Fibroblast of skin of scalp (primary cell): ENCODE results near the gene CAPN15.
A peak's percentile ranks its signal among the peaks of the same experiment; 100 is the strongest.
"Not testable (repeated sequence)": the region's sequence is repeated elsewhere in the genome, so short reads cannot be mapped to it uniquely, and the experiment has no call there.

Source experiments
- DNase-seq: peaks from one replicate; pipeline ENCODE4 v3.0.0-alpha.2; 2013

The CAPN15 gene

DNA sequence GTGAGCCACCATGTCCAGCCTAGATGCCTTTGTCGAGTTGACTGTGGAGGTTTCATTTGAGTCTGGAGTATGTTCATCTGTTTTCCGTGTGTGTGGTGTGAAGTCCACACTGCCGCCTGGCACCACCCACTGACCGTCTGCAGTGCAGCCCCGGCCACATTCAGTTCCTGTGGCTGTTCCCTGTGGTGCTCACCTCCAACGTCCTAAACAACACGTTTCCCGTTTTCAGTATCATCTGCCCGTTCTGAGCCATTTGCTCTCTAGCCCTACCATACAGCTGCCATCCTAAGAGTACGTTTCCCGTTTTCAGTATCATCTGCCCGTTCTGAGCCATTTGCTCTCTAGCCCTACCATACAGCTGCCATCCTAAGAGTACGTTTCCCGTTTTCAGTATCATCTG is 20.0 kb upstream of the CAPN15 start:
- DNase-seq = not testable (repeated sequence)

DNA sequence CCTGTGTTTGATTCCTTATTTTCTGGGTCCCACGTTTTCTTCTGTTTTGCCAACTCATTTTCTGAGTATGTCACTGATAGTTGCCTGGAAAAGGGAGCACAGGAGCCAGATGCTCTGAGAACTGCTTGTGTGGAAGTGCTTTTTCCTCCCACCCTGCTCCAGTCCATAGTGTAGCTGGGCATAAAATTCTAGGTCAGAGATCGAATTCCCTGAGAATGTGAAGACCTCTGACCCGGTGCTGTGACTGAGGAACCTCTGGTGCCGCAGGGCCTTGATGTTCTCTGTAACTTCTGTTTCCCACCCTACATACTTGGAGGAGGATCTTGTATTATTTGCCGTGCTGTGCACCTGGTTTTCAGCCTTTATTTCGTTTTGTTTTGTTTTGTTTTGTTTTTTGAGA is 19.5 kb upstream of the CAPN15 start:
- no peak for DNase-seq

DNA sequence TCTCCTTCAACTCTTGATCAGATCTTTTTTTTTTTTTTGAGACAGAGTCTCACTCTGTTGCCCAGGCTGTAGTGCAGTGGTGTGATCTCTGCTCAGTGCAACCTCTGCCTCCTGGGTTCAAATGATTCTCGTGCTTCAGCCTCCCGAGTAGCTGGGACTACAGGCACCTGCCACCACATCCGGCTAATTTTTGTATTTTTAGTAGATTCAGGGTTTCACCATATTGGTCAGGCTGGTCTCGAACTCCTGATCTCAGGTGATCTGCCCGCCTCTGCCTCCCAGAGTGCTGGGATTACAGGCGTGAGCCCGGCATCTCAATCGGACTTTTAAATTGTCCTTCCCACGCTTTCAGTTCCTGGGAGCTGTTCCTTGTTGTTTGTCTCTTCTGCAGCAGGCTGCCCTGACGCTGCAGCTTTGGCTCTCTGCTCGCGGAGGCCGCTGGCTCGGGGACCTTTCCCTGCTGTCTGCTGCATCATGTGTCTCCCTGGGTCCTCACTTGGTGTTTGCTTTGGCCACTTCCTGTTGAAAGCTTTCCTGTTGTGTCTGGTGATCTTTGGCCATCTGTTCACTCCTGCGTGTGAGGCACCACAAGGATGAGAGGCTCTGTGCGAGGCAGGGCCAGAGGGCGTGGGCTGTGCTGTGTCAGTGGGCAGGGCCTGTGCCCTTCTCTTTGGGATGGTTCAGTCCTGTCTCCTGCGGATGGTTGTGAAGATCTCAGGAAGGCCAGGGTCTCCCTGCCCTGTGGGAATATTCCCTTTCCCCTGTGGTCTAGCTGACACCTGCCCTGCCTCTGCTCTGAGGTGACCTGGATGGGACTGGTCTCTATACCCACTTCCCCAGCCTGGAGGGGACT is 18.4 kb upstream of the CAPN15 start:
- no peak for DNase-seq

DNA sequence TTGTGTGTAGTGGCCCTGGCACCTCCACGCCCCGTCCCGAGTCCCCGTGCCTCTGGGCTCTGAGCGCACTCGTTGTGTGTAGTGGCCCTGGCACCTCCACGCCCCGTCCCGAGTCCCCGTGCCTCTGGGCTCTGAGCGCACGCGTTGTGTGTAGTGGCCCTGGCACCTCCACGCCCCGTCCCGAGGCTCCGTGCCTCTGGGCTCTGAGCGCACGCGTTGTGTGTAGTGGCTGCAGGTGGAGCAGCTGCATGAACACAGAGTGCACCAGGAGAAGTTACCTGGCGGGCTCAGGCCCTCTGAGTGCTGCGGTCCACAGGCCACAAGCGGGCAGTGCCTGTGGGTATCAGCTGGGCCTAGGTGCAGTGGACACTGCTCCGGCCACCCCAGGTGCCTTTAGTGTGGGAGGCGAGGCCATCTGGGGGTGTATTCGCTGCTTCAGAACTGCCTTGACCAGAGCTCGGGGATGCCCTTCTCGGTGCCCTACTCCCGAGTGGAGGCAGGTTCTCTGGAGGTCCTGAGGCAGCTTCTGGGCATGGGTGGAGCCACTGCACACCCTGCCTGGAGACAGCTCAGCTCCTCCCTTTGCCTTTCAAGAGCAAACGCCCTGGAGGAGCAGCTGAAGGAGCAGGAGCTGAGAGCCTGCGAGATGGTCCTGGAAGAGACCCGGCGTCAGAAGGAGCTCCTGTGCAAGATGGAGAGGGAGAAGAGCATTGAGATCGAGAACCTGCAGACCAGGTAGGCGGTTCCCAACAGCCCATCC is 17.3 kb upstream of the CAPN15 start:
- no peak for DNase-seq

DNA sequence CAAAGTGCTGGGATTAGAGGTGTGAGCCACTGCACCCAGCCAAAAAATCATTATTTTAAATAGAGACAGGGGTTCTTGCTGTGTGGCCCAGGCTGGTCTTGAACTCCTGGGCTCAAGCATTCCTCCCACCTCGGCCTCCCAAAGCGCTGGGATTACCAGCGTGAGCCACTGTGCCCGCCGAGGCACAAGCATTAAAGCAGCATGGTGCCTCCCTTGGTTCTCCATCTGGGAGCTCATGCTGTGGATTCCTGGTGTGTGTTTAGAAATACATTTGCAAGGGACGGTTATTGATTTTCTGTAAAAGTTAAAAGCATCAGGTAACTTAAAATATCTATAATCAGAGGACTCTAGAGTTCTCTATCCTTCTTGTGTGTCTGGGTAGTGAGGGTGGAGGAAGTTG is 14.7 kb upstream of the CAPN15 start:
- DNase-seq = no peak

DNA sequence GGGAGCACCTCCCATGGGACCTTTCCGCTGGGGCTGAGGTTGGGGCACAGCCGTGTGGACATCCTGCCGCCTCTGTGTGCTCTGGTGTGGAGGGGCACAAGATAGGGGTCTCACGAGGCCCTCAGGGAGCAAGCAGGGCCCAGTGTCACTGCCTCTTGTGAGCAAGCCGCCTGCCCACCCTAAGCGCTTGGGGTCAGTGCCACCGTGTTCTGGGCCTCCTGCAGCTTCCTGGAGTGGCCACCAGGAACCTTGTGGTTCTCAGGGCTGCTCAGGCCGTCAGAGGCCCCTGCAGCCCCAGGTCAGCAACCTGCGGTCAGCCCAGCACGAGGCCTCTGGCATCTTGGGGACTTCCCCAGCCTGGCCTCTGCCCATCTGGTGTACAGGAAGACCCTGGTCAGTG is 13.6 kb upstream of the CAPN15 start:
- no peak for DNase-seq

DNA sequence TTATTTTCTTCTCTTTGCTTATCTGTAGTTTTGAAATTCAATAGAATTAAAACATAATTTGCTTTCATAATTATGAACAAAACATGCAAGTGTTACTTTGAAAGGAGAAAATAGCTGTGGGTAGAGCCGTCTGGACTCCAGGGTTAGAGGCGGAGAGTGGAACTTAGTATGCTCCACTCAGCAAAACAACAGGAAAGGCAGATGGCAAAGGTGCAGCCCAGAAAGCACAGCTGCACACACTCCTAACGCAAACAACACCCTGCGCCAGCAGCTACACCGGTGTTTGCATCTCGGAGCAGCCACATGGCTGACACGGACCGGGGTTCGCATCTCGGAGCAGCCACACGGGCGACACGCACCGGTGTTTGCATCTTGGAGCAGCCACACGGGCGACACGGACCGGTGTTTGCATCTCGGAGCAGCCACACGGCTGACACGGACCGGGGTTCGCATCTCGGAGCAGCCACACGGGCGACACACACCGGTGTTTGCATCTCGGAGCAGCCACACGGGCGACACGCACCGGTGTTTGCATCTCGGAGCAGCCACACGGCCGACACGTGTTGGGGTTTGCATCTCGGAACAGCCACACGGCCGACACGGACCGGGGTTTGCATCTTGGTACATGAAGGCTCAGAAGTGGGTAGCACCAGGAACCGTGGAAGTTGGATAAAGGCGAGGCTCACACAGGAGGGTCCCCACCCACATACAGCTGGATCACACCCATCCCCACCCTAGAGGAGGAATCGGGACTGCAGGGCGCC is 12.2 kb upstream of the CAPN15 start:
- no peak for DNase-seq

DNA sequence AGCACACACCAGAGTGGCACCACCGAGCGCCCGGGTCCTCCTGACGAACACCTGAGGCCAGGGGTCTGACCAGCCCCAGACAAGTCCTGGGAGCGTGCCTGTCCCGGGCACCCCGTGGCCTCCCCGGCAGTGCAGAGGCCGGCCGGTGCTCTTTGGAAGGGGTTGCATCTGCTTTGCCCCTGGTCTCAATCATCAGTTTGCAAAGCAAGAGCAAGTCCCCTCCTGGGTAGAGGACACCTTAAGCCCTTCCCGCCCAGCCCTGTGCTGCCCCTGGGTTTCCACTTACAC is 11.6 kb upstream of the CAPN15 start:
- DNase-seq = no peak

DNA sequence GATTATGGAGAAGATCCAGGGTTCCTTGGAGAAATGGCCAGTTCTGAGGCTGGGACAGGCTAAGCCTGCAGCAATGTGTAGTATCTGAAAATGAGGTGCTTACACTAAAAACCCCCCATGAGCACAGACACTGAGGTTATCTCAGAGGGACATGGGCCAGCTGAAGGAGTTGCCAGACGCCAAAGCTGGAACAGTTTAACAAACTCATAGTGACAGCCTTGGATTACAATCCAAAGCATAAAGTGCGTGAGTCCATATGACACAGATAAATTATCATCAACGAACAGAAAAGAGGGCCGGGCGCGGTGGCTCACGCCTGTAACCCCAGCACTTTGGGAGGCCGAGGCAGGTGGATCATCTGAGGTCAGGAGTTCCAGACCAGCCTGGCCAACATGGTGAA is 11.2 kb upstream of the CAPN15 start:
- no peak for DNase-seq

DNA sequence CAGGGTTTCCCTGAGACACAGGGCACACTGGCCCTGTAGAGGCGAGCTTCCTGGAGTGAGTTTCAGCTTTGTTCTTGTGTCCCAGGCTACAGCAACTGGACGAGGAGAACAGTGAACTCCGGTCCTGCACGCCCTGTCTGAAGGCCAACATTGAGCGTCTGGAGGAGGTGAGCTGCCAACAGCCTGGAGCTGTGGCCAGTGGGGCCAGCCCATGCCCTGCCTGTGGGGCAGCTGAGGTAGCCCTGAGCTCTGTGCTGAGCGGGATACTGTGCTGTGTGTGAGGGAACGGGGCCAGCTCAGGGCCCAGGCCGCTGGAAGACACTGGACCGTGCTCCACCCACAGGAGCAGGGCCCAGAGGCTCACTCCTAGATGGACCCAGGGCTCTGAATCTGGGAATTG is 8.7 kb upstream of the CAPN15 start:
- DNase-seq = no peak

DNA sequence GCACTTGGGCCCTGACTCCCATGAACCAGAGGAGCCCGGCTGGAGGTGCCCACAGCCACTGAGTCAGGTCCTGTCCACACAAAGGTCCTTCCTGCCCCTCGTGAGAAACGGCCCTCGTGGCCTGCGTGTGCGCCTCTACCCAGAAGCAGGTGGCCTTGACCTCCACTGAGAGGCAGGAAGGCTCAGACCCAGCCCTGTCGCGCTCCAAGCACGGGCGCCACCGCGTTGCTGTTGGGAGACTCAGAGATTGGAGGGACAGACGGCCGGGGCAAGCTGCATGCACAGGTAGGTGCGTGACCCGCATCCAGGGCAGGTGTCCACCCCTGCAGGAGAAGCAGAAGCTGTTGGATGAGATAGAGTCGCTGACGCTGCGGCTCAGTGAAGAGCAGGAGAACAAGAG is 8.1 kb upstream of the CAPN15 start:
- no peak for DNase-seq

DNA sequence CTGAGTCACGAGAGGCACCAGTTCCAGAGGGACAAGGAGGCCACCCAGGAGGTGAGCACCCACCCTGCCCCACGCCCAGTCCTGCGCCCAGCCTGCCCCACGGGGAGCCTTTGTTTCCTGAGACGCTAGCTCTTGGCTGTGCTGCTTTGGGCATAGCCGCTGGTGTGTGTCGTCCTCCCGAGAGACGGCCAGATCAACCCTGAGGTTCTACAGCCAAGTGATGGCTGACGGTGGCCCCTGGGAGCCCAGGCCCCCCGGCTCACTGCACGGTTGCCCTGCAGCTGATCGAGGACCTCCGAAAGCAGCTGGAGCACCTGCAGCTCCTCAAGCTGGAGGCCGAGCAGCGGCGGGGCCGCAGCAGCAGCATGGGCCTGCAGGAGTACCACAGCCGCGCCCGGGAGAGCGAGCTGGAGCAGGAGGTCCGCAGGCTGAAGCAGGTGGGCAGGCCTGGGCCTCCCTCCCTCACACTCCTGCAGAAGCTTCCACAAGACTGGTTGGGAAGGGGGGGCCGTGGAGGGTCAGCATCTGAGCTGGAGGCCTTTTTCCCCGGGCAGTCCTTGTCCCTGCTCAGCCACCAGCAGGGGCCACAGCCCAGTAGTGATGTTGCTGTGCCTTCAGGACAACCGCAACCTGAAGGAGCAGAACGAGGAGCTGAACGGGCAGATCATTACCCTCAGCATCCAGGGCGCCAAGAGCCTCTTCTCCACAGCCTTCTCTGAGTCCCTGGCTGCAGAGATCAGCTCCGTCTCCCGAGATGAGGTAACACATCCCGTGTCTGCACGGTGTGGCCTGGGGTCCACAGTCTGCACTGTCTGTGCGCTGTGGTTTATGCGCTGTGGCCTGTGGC is 7.4 kb upstream of the CAPN15 start:
- DNase-seq = no peak

DNA sequence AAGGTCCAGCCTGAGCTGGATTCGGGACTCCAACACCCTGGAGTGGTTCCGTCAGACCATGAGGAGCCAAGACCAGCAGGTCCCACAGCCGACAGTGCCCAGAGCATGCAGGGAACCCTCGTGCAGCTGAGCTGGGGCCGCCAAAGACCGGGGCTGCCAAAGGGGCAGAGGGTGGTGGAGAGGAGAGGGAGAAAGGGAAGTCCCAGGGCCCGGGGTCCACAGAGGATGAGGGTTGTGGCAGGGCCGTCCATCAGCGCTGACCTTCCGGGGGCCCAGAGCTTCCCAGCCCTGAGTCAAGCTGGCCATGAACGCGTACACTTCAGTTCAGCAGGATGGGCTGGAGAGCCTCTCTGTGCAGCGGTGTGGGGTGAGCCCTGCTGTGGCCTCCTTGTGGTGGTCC is 6.7 kb upstream of the CAPN15 start:
- DNase-seq = no peak

DNA sequence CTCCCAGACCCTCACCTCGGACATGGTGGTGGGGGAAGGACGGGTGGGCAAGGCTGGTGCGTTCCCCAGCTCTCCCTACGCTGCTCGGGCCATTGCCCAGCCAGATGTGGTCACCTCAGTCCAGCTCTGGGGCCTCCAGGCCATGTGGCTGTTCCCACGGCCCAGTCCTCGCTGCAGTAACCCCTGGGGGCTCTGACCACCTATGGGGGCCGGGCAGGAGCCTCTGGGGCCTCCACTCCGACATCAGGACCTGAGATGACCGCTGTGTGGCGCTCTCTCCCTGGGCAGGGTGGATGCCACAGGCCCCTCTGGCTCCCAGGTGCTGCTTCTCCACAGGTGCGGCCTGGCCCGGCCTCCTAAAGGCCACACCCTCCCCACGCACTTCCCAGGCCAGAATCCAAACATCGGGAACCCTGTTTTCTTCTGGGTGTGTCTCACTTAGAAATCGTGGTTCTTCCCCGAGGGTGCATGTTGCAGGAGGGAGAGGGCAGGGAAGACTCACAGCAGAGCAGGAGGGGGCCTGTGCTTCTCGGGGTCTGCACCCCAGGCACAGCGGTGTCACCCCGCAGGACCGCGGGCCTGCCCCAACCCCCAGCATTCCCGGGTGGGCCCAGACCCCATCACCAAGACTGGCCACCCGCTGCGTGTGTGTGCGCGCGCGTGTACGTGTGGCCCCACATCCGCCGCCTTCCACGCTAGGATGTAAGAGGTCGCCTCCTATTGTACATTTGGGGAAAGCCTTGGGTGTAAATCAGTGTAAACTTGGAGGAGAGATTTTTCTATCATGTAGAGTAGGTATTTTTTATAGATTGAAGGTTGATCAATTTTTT is 5.9 kb upstream of the CAPN15 start:
- no peak for DNase-seq

DNA sequence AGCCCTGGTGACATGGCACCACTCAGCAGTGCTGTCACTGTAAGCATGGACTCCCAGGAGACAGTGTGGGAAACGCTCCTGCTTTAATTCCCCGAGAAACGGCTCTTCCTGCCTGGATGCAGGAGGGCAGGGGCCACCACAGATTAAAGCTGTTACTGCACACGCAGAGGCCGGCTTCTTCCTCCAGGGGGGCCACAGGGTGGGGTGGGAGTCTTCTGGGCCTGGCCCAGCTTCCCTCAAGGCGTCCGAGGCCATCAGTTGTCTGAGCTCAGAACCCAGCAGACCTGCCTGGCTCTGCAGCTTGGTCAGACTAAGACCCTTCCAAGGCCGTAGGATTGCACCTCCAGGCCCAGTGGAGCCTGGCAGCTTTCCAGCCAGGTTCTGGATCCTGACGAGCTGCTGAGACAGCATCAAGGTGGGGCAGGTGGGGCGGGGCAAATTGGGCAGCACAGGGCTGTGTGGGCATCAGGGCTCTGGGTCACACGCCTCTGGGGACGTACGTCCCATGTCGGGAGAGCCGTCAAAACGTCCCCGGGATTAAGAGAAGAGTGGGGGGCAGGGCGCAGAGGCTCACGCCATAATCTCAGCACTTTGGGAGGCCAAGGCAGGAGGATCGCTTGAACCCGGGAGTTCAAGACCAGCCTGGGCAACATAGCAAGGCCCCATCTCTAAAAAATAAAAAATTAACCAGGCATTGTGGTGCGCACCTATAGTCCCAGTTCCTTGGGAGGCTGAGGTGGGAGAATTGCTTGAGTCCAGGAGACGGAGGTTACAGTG is 5.0 kb upstream of the CAPN15 start:
- no peak for DNase-seq

DNA sequence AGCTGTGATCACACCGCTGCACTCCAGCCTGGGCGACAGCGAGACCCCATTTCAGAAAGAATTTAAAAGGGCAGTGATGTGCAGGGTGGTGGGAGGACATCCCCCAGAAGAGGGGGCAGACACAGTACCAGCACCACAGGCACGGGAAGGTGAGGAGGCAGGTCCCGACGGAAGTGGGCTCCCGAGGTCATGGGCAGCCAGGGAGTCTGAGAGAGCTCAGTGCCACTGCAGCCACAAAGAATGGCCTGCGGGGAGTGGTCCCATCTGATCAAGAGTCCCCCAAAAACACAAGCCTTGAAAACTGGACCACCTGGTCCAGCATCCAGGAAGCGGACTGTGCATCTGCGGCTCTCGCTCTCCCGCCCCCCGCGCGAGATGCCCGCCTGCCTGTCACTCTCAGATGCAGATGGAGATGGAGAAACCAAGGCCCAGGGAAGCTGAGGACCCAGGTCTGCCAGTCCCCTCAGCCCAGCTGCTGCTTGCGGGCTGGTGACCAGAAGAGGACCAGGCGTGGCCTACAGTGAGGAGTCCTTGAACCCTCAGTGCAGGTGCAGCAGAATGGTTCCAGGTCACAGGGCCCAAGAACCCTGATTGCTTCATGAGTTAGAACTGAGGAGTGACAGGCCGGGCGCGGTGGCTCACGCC is 4.3 kb upstream of the CAPN15 start:
- DNase-seq = no peak

DNA sequence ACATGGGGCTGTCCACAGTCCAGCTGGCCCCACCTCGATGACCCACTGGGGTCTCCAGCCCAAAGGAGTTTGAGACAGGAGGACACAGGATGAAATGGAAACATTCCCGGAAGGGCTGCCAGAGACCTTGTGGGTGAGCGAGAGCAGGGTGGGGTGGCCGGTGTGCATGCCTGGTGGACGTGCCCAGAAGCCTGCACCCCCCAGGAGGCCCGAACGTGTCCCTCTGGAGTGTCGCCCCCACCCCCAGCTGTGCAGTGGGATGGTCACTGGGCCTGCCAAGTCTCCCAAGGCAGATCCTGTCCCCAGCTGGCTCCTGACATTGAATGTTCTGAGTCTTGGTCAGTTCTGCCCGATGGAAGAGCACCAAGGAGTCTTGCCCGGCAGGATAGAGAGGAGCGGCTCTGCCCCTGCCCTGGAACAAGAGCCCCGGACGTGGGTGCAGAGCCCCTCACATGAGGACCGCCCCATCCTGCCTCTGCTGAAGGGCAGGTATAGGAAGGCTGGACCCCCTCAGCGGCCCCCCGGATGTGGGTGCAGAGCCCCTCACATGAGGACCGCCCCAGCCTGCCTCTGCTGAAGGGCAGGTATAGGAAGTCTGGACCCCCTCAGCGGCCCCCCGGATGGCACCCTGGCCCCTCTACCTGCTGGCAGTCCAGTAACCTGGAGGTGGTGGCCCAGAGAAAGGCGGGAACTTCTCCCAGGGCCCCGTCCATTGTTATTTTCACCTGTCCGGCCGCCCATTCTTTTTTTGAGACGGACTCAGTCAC is 3.1 kb upstream of the CAPN15 start:
- no peak for DNase-seq

DNA sequence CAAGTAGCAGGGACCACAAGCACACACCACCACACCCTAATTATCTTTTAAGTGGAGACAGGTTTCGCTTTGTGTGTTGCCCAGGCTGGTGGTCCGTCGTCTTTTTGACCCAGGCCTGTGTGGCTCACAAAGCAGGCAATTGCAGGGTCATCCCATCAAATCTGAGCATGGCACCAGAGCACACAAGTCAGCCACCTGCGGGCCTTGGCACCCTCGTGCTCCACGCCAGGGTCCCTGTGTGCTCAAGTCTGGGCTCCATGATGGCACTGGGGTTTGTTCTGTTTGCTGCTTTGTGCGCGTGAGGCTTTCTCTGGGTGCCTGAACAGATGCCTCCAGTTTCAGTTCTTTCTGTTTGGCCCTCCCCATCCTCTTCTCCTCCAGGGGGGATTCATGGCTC is 2.4 kb upstream of the CAPN15 start:
- DNase-seq = no peak

DNA sequence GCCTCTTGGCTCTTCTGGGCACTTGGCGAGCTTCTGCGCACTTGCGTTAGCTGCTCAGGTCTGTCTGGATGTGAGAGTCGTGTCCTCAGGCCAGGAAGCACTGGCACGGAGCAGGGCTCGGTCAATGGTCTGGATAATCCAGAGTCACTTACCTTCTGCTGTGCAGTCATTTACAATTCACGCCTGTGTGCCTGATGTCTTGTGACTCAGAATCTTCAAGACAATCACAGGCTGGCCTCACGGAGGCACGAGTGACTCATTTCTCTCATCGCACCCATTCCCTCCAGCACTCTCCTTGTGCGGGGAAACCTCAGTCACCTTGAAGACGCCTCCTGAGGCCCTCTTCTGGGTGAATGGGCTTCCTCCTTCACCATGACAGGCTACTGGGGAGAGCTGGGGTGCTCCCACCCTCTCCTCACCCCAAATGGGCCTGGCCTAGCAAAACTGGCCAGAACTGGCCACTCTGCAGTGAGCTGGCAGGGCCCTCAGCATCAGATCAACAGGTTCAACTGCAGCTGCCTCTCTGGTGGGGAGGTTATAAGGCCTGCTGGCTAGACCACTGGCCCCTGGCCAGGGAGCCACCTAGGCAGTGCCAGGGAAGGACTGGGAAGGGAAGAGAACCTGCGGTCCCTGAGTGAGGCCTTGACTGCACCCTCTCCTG is 1.9 kb upstream of the CAPN15 start:
- DNase-seq = peak; percentile 65
